RWPE1 (cell line): ENCODE results near the gene DHX40.
"Not testable (repeated sequence)": the region's sequence is repeated elsewhere in the genome, so short reads cannot be mapped to it uniquely, and the experiment has no call there.

Experiments used
- CTCF ChIA-PET: fragments of 350-600 bp; sonication (Branson Sonifier 250); formaldehyde crosslinking; extraction: SDS; loops from one replicate; lab custom pipeline; 2021; lab: Yijun Ruan, JAX
- POLR2A ChIA-PET: fragments of 400-600 bp; formaldehyde crosslinking; extraction: SDS; loops from one replicate; lab custom pipeline; 2020; ENCODE audit warnings: antibody characterized with exemption; ENCODE audit not compliant: low non-redundant PET; lab: Yijun Ruan, JAX
- DNase-seq: peaks from one replicate; pipeline ENCODE4 v3.0.0; 2012; ENCODE audit warnings: low spot score
- H3K27ac ChIP-seq: fragments of 450-650 bp; 2 replicates; pipeline ENCODE4 v1.5.1; 2017
- CTCF ChIP-seq: fragments of 450-650 bp; conservative IDR thresholded peaks from 2 replicates; pipeline ENCODE4 v1.5.1; 2017; ENCODE audit warnings: low read depth, mild to moderate bottlenecking

The DHX40 gene

GRCh38 chr17:59550703-59551102 lies 14.7 kb upstream of the DHX40 start:
- TF ChIP-seq CTCF, result no peak
- H3K27ac ChIP-seq, result no peak overlapping the region
- POLR2A ChIA-PET, result no interaction called here
- CTCF ChIA-PET, result no interaction called here
- DNase-seq, result no peak

- ChIA-PET POLR2A (no interaction called here), CTCF (interaction anchor here (0.6 to 1.0 kb wide), 3 partner anchors 36 to 990 kb away, joined by 3 to 6 read pairs (median 3); no protein-coding TSS in a partner anchor)
- no peak overlapping the region for H3K27ac ChIP-seq
- TF ChIP-seq CTCF, result no peak
- no peak for DNase-seq
Observed at GRCh38 chr17:59558039-59558438, 7.4 kb upstream of the DHX40 start.

GRCh38 chr17:59558953-59559352 lies 6.5 kb upstream of the DHX40 start:
- TF ChIP-seq CTCF, result peak; percentile 29; the same call in 1 of the 2 replicates
- DNase-seq, result no peak
- H3K27ac ChIP-seq, result no peak overlapping the region
- CTCF ChIA-PET, result interaction anchor here (0.6 to 1.5 kb wide), 3 partner anchors 37 to 388 kb away, joined by 3 to 9 read pairs (median 6); no protein-coding TSS in a partner anchor
- POLR2A ChIA-PET, result no interaction called here

- no peak overlapping the region for H3K27ac ChIP-seq
- no peak for TF ChIP-seq CTCF
- ChIA-PET POLR2A (no interaction called here), CTCF (no interaction called here)
- DNase-seq, result no peak
Observed at GRCh38 chr17:59561042-59561441, 4.4 kb upstream of the DHX40 start.

- H3K27ac ChIP-seq, result peak overlapping the region; percentile 81
- ChIA-PET CTCF (no interaction called here), POLR2A (no interaction called here)
- DNase-seq, result peak; percentile 74
- TF ChIP-seq CTCF, result no peak
Observed at GRCh38 chr17:59565959-59566324, 532 bp downstream of the DHX40 start.

GRCh38 chr17:59569151-59569550 lies 3.7 kb downstream of the DHX40 start:
- DNase-seq, POLR2A ChIA-PET, CTCF ChIA-PET, H3K27ac ChIP-seq: not testable (repeated sequence)

GRCh38 chr17:59572301-59572924 lies 7.0 kb downstream of the DHX40 start:
- no peak for DNase-seq
- H3K27ac ChIP-seq, result no peak overlapping the region
- no peak for TF ChIP-seq CTCF
- ChIA-PET CTCF (no interaction called here), POLR2A (no interaction called here)

- CTCF ChIA-PET, POLR2A ChIA-PET, H3K27ac ChIP-seq, DNase-seq: not testable (repeated sequence)
Observed at GRCh38 chr17:59584168-59584567, 18.8 kb downstream of the DHX40 start.
